GM18861 (cell line): ENCODE data around the gene AK3.
"Not testable (repeated sequence)": the region's sequence is repeated elsewhere in the genome, so short reads cannot be mapped to it uniquely, and the experiment has no call there.

ENCODE experiments used
- ATAC-seq: cut with Tn5 transposase; IDR thresholded peaks from one replicate; pipeline ENCODE4 v1.9.1; 2021; ENCODE audit not compliant: unreplicated experiment

The AK3 gene

GRCh38 chr9:4669890-4670289, 71.1 kb downstream of the AK3 start:
- ATAC-seq: no peak

- ATAC-seq: no peak
Measured at GRCh38 chr9:4668604-4669003, 72.4 kb downstream of the AK3 start.

- ATAC-seq: no peak
Measured at GRCh38 chr9:4667681-4668080, 73.3 kb downstream of the AK3 start.

- ATAC-seq: no peak
Measured at GRCh38 chr9:4666042-4666699, 74.8 kb downstream of the AK3 start, which contains the start of gene SPATA6L. Gene SPATA6L, minus strand, starts transcription at chr9:4666480. Its CDS starts 230 bp downstream, at chr9:4666250.

- no peak for ATAC-seq
Measured at GRCh38 chr9:4665357-4665756, 75.6 kb downstream of the AK3 start.

- no peak for ATAC-seq
Measured at GRCh38 chr9:4663956-4664355, 77.0 kb downstream of the AK3 start.

- no peak for ATAC-seq
Measured at GRCh38 chr9:4662989-4663792, 77.8 kb downstream of the AK3 start.

GRCh38 chr9:4662108-4662988, 78.7 kb downstream of the AK3 start, which contains the start of gene PLPP6:
Gene PLPP6, plus strand, starts transcription at chr9:4662294. Its CDS starts 82 bp downstream, at chr9:4662376.
- peak; percentile 74 for ATAC-seq

GRCh38 chr9:4661611-4662010, 79.4 kb downstream of the AK3 start:
- no peak for ATAC-seq

GRCh38 chr9:4661165-4661564, 79.8 kb downstream of the AK3 start:
- ATAC-seq: no peak

GRCh38 chr9:4660665-4661064, 80.3 kb downstream of the AK3 start:
- ATAC-seq: not testable (repeated sequence)
